Prostate gland (tissue), 2 donors: Measurements from ENCODE around the gene TIGIT.

ENCODE experiments used
- CTCF ChIP-seq, 4 experiments: fragments of 200-600 bp in 2 of 4; fragments of 450-650 bp in 2 of 4; sonication (generic) in 2 of 4; IDR thresholded peaks; 1 replicate in 3 of 4; 2 replicates in 1 of 4; pipeline ENCODE4 v1.5.1; 2016 to 2019; ENCODE audit warnings: antibody characterized with exemption in 4 of 4, mild to moderate bottlenecking in 2 of 4, moderate library complexity in 2 of 4
- POLR2A ChIP-seq: fragments of 450-650 bp; IDR thresholded peaks from one replicate; pipeline ENCODE4 v1.6.1; 2016; ENCODE audit warnings: antibody characterized with exemption, mild to moderate bottlenecking
- POLR2AphosphoS5 ChIP-seq: sonication (generic); formaldehyde crosslinking; IDR thresholded peaks from one replicate; pipeline ENCODE4 v1.6.1; 2017; ENCODE audit warnings: antibody characterized with exemption

- TF ChIP-seq CTCF (IDR thresholded peaks at IDR 0.05): no peak
- no peak for TF ChIP-seq POLR2AphosphoS5
- no peak for TF ChIP-seq POLR2A
Measured at GRCh38 chr3:114323546-114324254, 29.9 kb downstream of the TIGIT start.
